ENCODE results near the gene MYL9. TPM values are rescaled to one million over a fixed set of nuclear protein-coding genes. Genes with fewer than 3 reads are reported as not detected.
A peak's percentile ranks its signal among the peaks of the same experiment; 100 is the strongest.

The MYL9 gene
- total and polyA plus RNA-seq, 2 donors (not counting 3 experiments of a cell fraction or from before 2014, with no cell fraction given), result 41.7 to 116 TPM

DNA sequence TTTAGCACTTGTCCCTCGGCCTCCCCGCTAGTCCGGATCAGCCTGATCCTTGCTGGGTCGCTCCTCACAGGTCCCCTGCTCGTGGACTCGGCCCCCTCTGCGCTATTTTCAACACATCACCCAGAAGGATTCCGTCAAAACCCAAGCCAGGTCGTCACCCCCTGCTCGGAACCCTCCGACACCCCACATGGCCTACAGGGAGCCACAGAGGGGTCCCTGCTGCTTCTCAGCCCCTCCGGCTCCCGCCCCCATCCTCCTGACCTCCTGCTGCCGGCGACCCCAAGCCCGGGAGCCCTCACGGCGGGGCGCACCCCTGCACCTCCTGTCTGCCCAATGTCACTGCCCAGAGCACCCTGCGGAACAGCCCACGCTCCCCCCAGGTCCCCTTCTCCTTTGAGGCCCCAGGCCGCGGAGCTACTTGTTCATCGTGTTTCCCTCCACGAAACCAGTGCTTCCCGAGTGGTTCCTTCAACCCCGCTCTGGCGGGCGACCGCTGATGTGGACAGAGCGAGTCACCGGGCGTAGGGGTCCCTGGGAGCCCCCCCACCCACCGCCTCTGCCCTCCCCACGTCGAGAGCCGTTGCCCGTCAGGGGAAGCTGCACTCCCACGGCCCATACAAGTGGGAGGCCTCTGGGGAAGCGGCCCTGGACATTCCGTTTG, 638 bp upstream of the MYL9 start:
- POLR2A ChIA-PET, result interaction anchor here (0.6 to 1.5 kb wide), 2 partner anchors 29 to 65 kb away, joined by 3 to 5 read pairs; partner anchors contain the start of gene RAB5IF

More for the DNA sequence above, 638 bp upstream of the MYL9 start:
- Histone ChIP-seq H3K4me3 (replicated peaks in 1 of 3; ENCODE audit: insufficient read depth in 1 of 3, low read depth in 1 of 3, low read length in 3 of 3) (peak overlapping the region in 1 of 3 experiments; percentile 55), H3K27me3 (ENCODE audit: control insufficient read depth in 2 of 2, insufficient read depth in 2 of 2, low read length in 2 of 2) (no peaks in the 10 kb centered on the region), H4K20me1 (replicated peaks; ENCODE audit: control insufficient read depth, extremely low read depth, insufficient read depth, low read length) (no peaks in the 10 kb centered on the region), H3K9ac (replicated peaks; ENCODE audit: extremely low read depth, insufficient read depth, low read length) (no peak overlapping the region), H3K27ac (ENCODE audit: insufficient read depth, low read depth, low read length) (no peak overlapping the region), H3K9me1 (replicated peaks; ENCODE audit: control insufficient read depth, extremely low read depth, insufficient read depth, low read length) (no peaks in the 10 kb centered on the region), H2AFZ (ENCODE audit: low read depth, low read length) (peak overlapping the region; percentile 97), H3K4me2 (ENCODE audit: insufficient read depth, low read length) (peak overlapping the region; percentile 15), H3K36me3 (ENCODE audit: control insufficient read depth in 2 of 2, extremely low read depth in 1 of 2, insufficient read depth in 2 of 2, low read length in 2 of 2) (no peaks in the 10 kb centered on the region), H3K4me1 (ENCODE audit: control insufficient read depth, extremely low read depth, insufficient read depth, low read length) (peaks cover 11% of the 10 kb centered on the region), H3K9me3 (replicated peaks; ENCODE audit: control insufficient read depth, insufficient read depth, low read length) (no peaks in the 10 kb centered on the region), H3K79me2 (ENCODE audit: control insufficient read depth, insufficient read depth, low read length) (no peaks in the 10 kb centered on the region)
- TF ChIP-seq POLR2A (IDR thresholded peaks at IDR 0.05; ENCODE audit: low read depth, low read length) (no peak), GATA2 (IDR thresholded peaks at IDR 0.05; ENCODE audit: insufficient read depth, insufficient read length, low read depth, low read length) (no peak), JUN (IDR thresholded peaks at IDR 0.05; ENCODE audit: borderline replicate concordance, insufficient read depth, insufficient read length, low read depth) (no peak), EZH2 (IDR thresholded peaks at IDR 0.05; ENCODE audit: borderline replicate concordance, low read depth, low read length, severe bottlenecking) (no peak), FOS (IDR thresholded peaks at IDR 0.05; ENCODE audit: borderline replicate concordance, insufficient read depth, low read length) (no peak), MYC (IDR thresholded peaks at IDR 0.05; ENCODE audit: low read depth, low read length) (no peak), POLR2AphosphoS5 (IDR thresholded peaks at IDR 0.05; ENCODE audit: insufficient read depth, low read depth, low read length) (no peak)
- TF ChIP-seq, protein P1, sequence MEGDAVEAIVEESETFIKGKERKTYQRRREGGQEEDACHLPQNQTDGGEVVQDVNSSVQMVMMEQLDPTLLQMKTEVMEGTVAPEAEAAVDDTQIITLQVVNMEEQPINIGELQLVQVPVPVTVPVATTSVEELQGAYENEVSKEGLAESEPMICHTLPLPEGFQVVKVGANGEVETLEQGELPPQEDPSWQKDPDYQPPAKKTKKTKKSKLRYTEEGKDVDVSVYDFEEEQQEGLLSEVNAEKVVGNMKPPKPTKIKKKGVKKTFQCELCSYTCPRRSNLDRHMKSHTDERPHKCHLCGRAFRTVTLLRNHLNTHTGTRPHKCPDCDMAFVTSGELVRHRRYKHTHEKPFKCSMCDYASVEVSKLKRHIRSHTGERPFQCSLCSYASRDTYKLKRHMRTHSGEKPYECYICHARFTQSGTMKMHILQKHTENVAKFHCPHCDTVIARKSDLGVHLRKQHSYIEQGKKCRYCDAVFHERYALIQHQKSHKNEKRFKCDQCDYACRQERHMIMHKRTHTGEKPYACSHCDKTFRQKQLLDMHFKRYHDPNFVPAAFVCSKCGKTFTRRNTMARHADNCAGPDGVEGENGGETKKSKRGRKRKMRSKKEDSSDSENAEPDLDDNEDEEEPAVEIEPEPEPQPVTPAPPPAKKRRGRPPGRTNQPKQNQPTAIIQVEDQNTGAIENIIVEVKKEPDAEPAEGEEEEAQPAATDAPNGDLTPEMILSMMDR (IDR thresholded peaks at IDR 0.05; ENCODE audit: extremely low read depth in 1 of 2, insufficient read depth in 1 of 2, low read depth in 1 of 2, low read length in 2 of 2), result no peak
- TF ChIP-seq, protein P2, sequence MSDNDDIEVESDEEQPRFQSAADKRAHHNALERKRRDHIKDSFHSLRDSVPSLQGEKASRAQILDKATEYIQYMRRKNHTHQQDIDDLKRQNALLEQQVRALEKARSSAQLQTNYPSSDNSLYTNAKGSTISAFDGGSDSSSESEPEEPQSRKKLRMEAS (IDR thresholded peaks at IDR 0.05; ENCODE audit: insufficient read depth, insufficient read length), result no peak
- dilution Hi-C loops (cut with MboI; ENCODE audit: extremely low pct_ligation_motif_present, low sequenced_read_pairs) (no loop called here), intact Hi-C loops (cut with micrococcal nuclease) (loop anchor here (5.0 kb wide), 1 partner anchor 78 kb away; no protein-coding TSS in a partner anchor)
- FAIRE-seq, result no peak
- BruUV-seq (replicated peaks), result no TSS peak
- no peak for DNase-seq (ENCODE audit: low read depth, low spot score)
- CTCF ChIA-PET, result no interaction called here
